B cell (primary cell): ENCODE data around the gene NDUFA12. TPM values are rescaled to one million over a fixed set of nuclear protein-coding genes. Genes with fewer than 3 reads are reported as not detected.

ENCODE experiments used
- ATAC-seq: fragments of 200-7000 bp; cut with Tn5 transposase; one replicate; pipeline ENCODE4 v1.10.0; 2021; ENCODE audit warnings: low read depth, mild to moderate bottlenecking, moderate number of reproducible peaks, moderate library complexity
- CTCF ChIA-PET: fragments of 350-600 bp; sonication (Branson Sonifier 250); formaldehyde crosslinking; loops from one replicate; lab custom pipeline; 2021; ENCODE audit warnings: antibody characterized with exemption, inconsistent platforms; lab: Charles Lee
- POLR2A ChIA-PET: fragments of 350-600 bp; sonication (Branson Sonifier 250); formaldehyde crosslinking; loops from one replicate; lab custom pipeline; 2021; ENCODE audit warnings: antibody characterized with exemption; lab: Charles Lee
- DNase-seq: peaks from one replicate; pipeline ENCODE4 v3.0.0; 2013
- H2AFZ ChIP-seq: 2 replicates; pipeline ENCODE4 v1.6.1; 2012; ENCODE audit warnings: mild to moderate bottlenecking, low read depth, low read length; ENCODE audit not compliant: insufficient read depth, poor library complexity, severe bottlenecking
- H3K27ac ChIP-seq, 2 donors: 1 replicate in 1 of 2; 2 replicates in 1 of 2; pipeline ENCODE4 v1.5.1; 2012 to 2013; ENCODE audit warnings: low read length in 2 of 2, mild to moderate bottlenecking in 2 of 2, moderate library complexity in 1 of 2
- H3K27me3 ChIP-seq, 4 experiments: fragments of 200-600 bp in 1 of 4; sonication (generic) in 1 of 4; replicated peaks in 1 of 4; 1 replicate in 2 of 4; 2 replicates in 2 of 4; pipeline versions ENCODE4 v1.6.1 to v1.7.0; 2013 to 2016; ENCODE audit warnings: low read length in 3 of 4, mild to moderate bottlenecking in 2 of 4, mixed read lengths in 1 of 4, moderate library complexity in 1 of 4; ENCODE audit not compliant: insufficient read depth in 4 of 4, control insufficient read depth in 3 of 4; ENCODE audit errors: control extremely low read depth in 1 of 4
- H3K36me3 ChIP-seq, 2 experiments: replicated peaks in 1 of 2; 1 replicate in 1 of 2; 2 replicates in 1 of 2; pipeline versions ENCODE4 v1.6.1 to v1.7.1; 2013; ENCODE audit warnings: low read length in 1 of 2; ENCODE audit not compliant: insufficient read depth in 2 of 2, control insufficient read depth in 1 of 2; ENCODE audit errors: control extremely low read depth in 1 of 2, extremely low read depth in 1 of 2
- H3K4me1 ChIP-seq, 2 donors: fragments of 200-600 bp in 1 of 2; sonication (generic) in 1 of 2; 1 replicate in 1 of 2; 2 replicates in 1 of 2; pipeline versions ENCODE4 v1.5.1 to v1.6.1; 2013 to 2017; ENCODE audit warnings: low read length in 2 of 2; ENCODE audit not compliant: control insufficient read depth in 2 of 2, insufficient read depth in 2 of 2
- H3K4me2 ChIP-seq: replicated peaks from 2 replicates; pipeline ENCODE3; 2012; ENCODE audit warnings: mild to moderate bottlenecking, low read depth, low read length; ENCODE audit not compliant: poor library complexity, severe bottlenecking
- H3K4me3 ChIP-seq, 5 experiments: fragments of 200-600 bp in 1 of 5; sonication (generic) in 1 of 5; 1 replicate in 3 of 5; 2 replicates in 2 of 5; pipeline versions ENCODE4 v1.5.1 to v1.7.0; 2011 to 2016; ENCODE audit warnings: low read length in 4 of 5, mild to moderate bottlenecking in 4 of 5, low read depth in 2 of 5, control low read depth in 1 of 5, moderate library complexity in 1 of 5; ENCODE audit not compliant: insufficient read depth in 1 of 5; ENCODE audit errors: control extremely low read depth in 1 of 5, extremely low read depth in 1 of 5
- H3K79me2 ChIP-seq: fragments of 200-600 bp; sonication (generic); one replicate; pipeline ENCODE4 v1.6.0; 2016; ENCODE audit warnings: low read length; ENCODE audit not compliant: control insufficient read depth, insufficient read depth
- H3K9ac ChIP-seq: fragments of 200-600 bp; sonication (generic); 2 replicates; pipeline ENCODE4 v1.6.1; 2017; ENCODE audit warnings: mild to moderate bottlenecking, low read length, moderate library complexity
- H3K9me3 ChIP-seq, 3 donors: one replicate each; pipeline versions ENCODE4 v1.6.1 to v1.7.1; 2013; ENCODE audit warnings: low read length in 2 of 3; ENCODE audit not compliant: control insufficient read depth in 2 of 3, insufficient read depth in 1 of 3; ENCODE audit errors: control extremely low read depth in 1 of 3
- H4K20me1 ChIP-seq: 2 replicates; pipeline ENCODE4 v1.6.0; 2012; ENCODE audit warnings: mild to moderate bottlenecking, low read length; ENCODE audit not compliant: insufficient read depth, control insufficient read depth, poor library complexity, severe bottlenecking
- H3K27ac Mint-ChIP-seq: one replicate; pipeline ENCODE4 v1.8.0; 2021; ENCODE audit warnings: mixed read lengths
- H3K27me3 Mint-ChIP-seq: one replicate; pipeline ENCODE4 v1.8.0; 2021; ENCODE audit warnings: mixed read lengths
- H3K4me1 Mint-ChIP-seq: one replicate; pipeline ENCODE4 v1.8.0; 2021; ENCODE audit warnings: mixed read lengths
- H3K4me3 Mint-ChIP-seq: one replicate; pipeline ENCODE4 v1.8.0; 2021; ENCODE audit warnings: mixed read lengths
- H3K9me3 Mint-ChIP-seq: one replicate; pipeline ENCODE4 v1.8.0; 2022; ENCODE audit warnings: mixed read lengths; ENCODE audit not compliant: insufficient read depth
- CTCF ChIP-seq: fragments of 200-600 bp; IDR thresholded peaks from one replicate; pipeline ENCODE4 v1.8.0; 2022; ENCODE audit warnings: antibody characterized with exemption, mild to moderate bottlenecking
- EZH2 ChIP-seq: IDR thresholded peaks from 2 replicates; pipeline ENCODE4 v1.6.1; 2012; ENCODE audit warnings: borderline replicate concordance, low read depth, mild to moderate bottlenecking, moderate library complexity, low read length; ENCODE audit not compliant: insufficient read depth, poor library complexity, severe bottlenecking
- WGBS: methylation state at CpG from one replicate; pipeline ENCODE4 v1.1.5; 2013; ENCODE audit warnings: missing lambda C conversion rate; ENCODE audit not compliant: insufficient coverage; 5-methylcytosine and 5-hydroxymethylcytosine counted together
- intact Hi-C: fragments of 100-400 bp; cut with micrococcal nuclease; formaldehyde crosslinking; loops from one replicate; pipeline ENCODE4 v1.10.0; 2022
- polyA plus RNA-seq: library from polyadenylated mRNA; depleted of rRNA; stranded (reverse); fragments of >200 nt; gene quantifications from 2 replicates; pipeline ENCODE4 v1.2.3, GENCODE V29; 2012
- total RNA-seq, 2 donors: library from RNA; stranded (reverse); fragments of 120-200 nt in 1 of 2; gene quantifications; 1 replicate in 1 of 2; 2 replicates in 1 of 2; pipeline versions ENCODE4 v1.2.3 to v1.2.4, GENCODE V29; 2013 to 2022

NDUFA12 gene
- total and polyA plus RNA-seq, 2 donors (not counting 1 experiment from before 2014, with no cell fraction given) = 41.7 to 51.8 TPM

GRCh38 chr12:94972795-94973194, 30.7 kb downstream of the NDUFA12 start:
- Histone ChIP-seq H2AFZ (no peak overlapping the region), H3K27ac (no peak overlapping the region), H3K9me3 (no peaks in the 10 kb centered on the region), H3K4me1 (peaks cover 24 to 32% of the 10 kb centered on the region in 2 donors), H4K20me1 (peaks cover 2% of the 10 kb centered on the region), H3K27me3 (no peaks in the 10 kb centered on the region), H3K36me3 (peaks cover 0 to 11% of the 10 kb centered on the region in 2 experiments), H3K9ac (no peak overlapping the region), H3K79me2 (peaks cover 3% of the 10 kb centered on the region), H3K4me3 (no peak overlapping the region), H3K4me2 (no peak overlapping the region)
- no peak for DNase-seq
- ATAC-seq = no peak
- peaks cover 34% of the 10 kb centered on the region for H3K4me1 Mint-ChIP-seq
- CTCF ChIA-PET = interaction anchor here (1.1 to 1.4 kb wide), 3 partner anchors 9 to 369 kb away, joined by 4 to 6 read pairs (median 4); no protein-coding TSS in a partner anchor
- intact Hi-C loops = no loop called here
- WGBS = 94% methylated on average over 2 of the region's 2 CpGs
- no peak overlapping the region for H3K4me3 Mint-ChIP-seq
- no peak overlapping the region for H3K27ac Mint-ChIP-seq
- H3K27me3 Mint-ChIP-seq = no peaks in the 10 kb centered on the region
- POLR2A ChIA-PET = no interaction called here
- H3K9me3 Mint-ChIP-seq = no peaks in the 10 kb centered on the region
- no peak for TF ChIP-seq CTCF
- no peak for TF ChIP-seq EZH2

- Histone ChIP-seq H3K9ac (no peak overlapping the region), H3K4me2 (no peak overlapping the region), H3K4me3 (no peak overlapping the region), H3K4me1 (peaks cover 31 to 37% of the 10 kb centered on the region in 2 donors), H3K36me3 (peaks cover 0 to 8% of the 10 kb centered on the region in 2 experiments), H3K79me2 (no peaks in the 10 kb centered on the region), H3K27ac (no peak overlapping the region), H4K20me1 (no peaks in the 10 kb centered on the region), H3K9me3 (no peaks in the 10 kb centered on the region), H3K27me3 (no peaks in the 10 kb centered on the region), H2AFZ (no peak overlapping the region)
- Mint-ChIP-seq H3K27ac (no peak overlapping the region), H3K4me3 (no peak overlapping the region), H3K4me1 (peaks cover 41% of the 10 kb centered on the region), H3K9me3 (no peaks in the 10 kb centered on the region), H3K27me3 (no peaks in the 10 kb centered on the region)
- no peak for TF ChIP-seq EZH2
- TF ChIP-seq CTCF = no peak
- CTCF ChIA-PET = interaction anchor here (1.3 kb wide), 1 partner anchor 97 kb away, joined by 4 read pairs; no protein-coding TSS in a partner anchor
- intact Hi-C loops = no loop called here
- POLR2A ChIA-PET = no interaction called here
- no CpG with 5 or more reads among the region's 2 CpGs for WGBS
- ATAC-seq (no peak), DNase-seq (no peak)
Measured at GRCh38 chr12:94971923-94972322, 31.6 kb downstream of the NDUFA12 start.
